HG03460 (cell line): Measurements from ENCODE around the gene DOCK4.
"Not testable (repeated sequence)": the region's sequence is repeated elsewhere in the genome, so short reads cannot be mapped to it uniquely, and the experiment has no call there.

ENCODE experiments used
- ATAC-seq: cut with Tn5 transposase; IDR thresholded peaks from one replicate; pipeline ENCODE4 v1.9.1; 2021; ENCODE audit not compliant: unreplicated experiment

DOCK4 gene

GRCh38 chr7:112136271-112137008 is 69.8 kb downstream of the DOCK4 start:
- ATAC-seq: no peak

- ATAC-seq: no peak
Measured at GRCh38 chr7:112135815-112136214, 70.4 kb downstream of the DOCK4 start.

- ATAC-seq: no peak
Measured at GRCh38 chr7:112134039-112134438, 72.2 kb downstream of the DOCK4 start.

- no peak for ATAC-seq
Measured at GRCh38 chr7:112133328-112133727, 72.9 kb downstream of the DOCK4 start.

- ATAC-seq: no peak
Measured at GRCh38 chr7:112132051-112132694, 74.0 kb downstream of the DOCK4 start.

- no peak for ATAC-seq
Measured at GRCh38 chr7:112130729-112131410, 75.3 kb downstream of the DOCK4 start.

GRCh38 chr7:112129655-112130323 is 76.4 kb downstream of the DOCK4 start:
- no peak for ATAC-seq

GRCh38 chr7:112128461-112129425 is 77.5 kb downstream of the DOCK4 start:
- not testable (repeated sequence) for ATAC-seq

- ATAC-seq: not testable (repeated sequence)
Measured at GRCh38 chr7:112128041-112128440, 78.2 kb downstream of the DOCK4 start.

- no peak for ATAC-seq
Measured at GRCh38 chr7:112125250-112125649, 80.9 kb downstream of the DOCK4 start.

- no peak for ATAC-seq
Measured at GRCh38 chr7:112124061-112124766, 82.0 kb downstream of the DOCK4 start.

GRCh38 chr7:112122798-112123197 is 83.4 kb downstream of the DOCK4 start:
- no peak for ATAC-seq

- no peak for ATAC-seq
Measured at GRCh38 chr7:112122144-112122543, 84.1 kb downstream of the DOCK4 start.

GRCh38 chr7:112121318-112121717 is 84.9 kb downstream of the DOCK4 start:
- no peak for ATAC-seq

- peak; percentile 88 for ATAC-seq
Measured at GRCh38 chr7:112120696-112121217, 85.4 kb downstream of the DOCK4 start.

- ATAC-seq: no peak
Measured at GRCh38 chr7:112118581-112119566, 87.3 kb downstream of the DOCK4 start.

- no peak for ATAC-seq
Measured at GRCh38 chr7:112116894-112117293, 89.3 kb downstream of the DOCK4 start.

- ATAC-seq: no peak
Measured at GRCh38 chr7:112116358-112116757, 89.8 kb downstream of the DOCK4 start.
